GM12875 (cell line): Measurements from ENCODE around the gene OLFM2.

Experiments used
- H3K4me3 ChIP-seq: one replicate; pipeline ENCODE4 v1.5.1; 2011; ENCODE audit warnings: low read depth, low read length, control low read depth
- CTCF ChIP-seq: IDR thresholded peaks from 2 replicates; pipeline ENCODE4 v1.5.1; 2011; ENCODE audit warnings: low read depth, mild to moderate bottlenecking, control low read depth, inconsistent platforms, low read length, moderate library complexity, borderline replicate concordance; ENCODE audit not compliant: insufficient read depth

OLFM2 gene

GRCh38 chr19:9916719-9917118 is 19.6 kb downstream of the OLFM2 start:
- TF ChIP-seq CTCF, result no peak
- H3K4me3 ChIP-seq, result no peak overlapping the region

GRCh38 chr19:9914315-9915207 is 21.8 kb downstream of the OLFM2 start:
- H3K4me3 ChIP-seq, result no peak overlapping the region
- TF ChIP-seq CTCF, result peak; percentile 68

GRCh38 chr19:9914001-9914314 is 22.4 kb downstream of the OLFM2 start:
- no peak overlapping the region for H3K4me3 ChIP-seq
- TF ChIP-seq CTCF, result no peak

GRCh38 chr19:9913237-9914000 is 22.9 kb downstream of the OLFM2 start:
- H3K4me3 ChIP-seq, result no peak overlapping the region
- TF ChIP-seq CTCF, result no peak

- no peak for TF ChIP-seq CTCF
- H3K4me3 ChIP-seq, result no peak overlapping the region
These were observed 23.6 kb downstream of the OLFM2 start for GRCh38 chr19:9912551-9913236.

GRCh38 chr19:9911524-9912185 is 24.7 kb downstream of the OLFM2 start:
- H3K4me3 ChIP-seq, result no peak overlapping the region
- no peak for TF ChIP-seq CTCF
